HUES48 (cell line): ENCODE results near the gene TMEM45B.
"Not testable (repeated sequence)": the region's sequence is repeated elsewhere in the genome, so short reads cannot be mapped to it uniquely, and the experiment has no call there.

Experiments used
- H3K27ac ChIP-seq: one replicate; pipeline ENCODE4 v1.7.0; 2013; ENCODE audit warnings: low read depth, low read length, inconsistent platforms
- H3K27me3 ChIP-seq: 2 replicates; pipeline ENCODE4 v1.6.1; 2013; ENCODE audit warnings: mild to moderate bottlenecking, low read length; ENCODE audit not compliant: control insufficient read depth, insufficient read depth
- H3K36me3 ChIP-seq: 2 replicates; pipeline ENCODE4 v1.6.1; 2013; ENCODE audit warnings: low read length; ENCODE audit not compliant: control insufficient read depth, insufficient read depth
- H3K4me1 ChIP-seq: 2 replicates; pipeline ENCODE4 v1.6.1; 2013; ENCODE audit warnings: mild to moderate bottlenecking, low read length; ENCODE audit not compliant: control insufficient read depth, insufficient read depth
- H3K4me3 ChIP-seq: 2 replicates; pipeline ENCODE4 v1.5.1; 2013; ENCODE audit warnings: mild to moderate bottlenecking, low read depth, low read length
- H3K9ac ChIP-seq: 2 replicates; pipeline ENCODE4 v1.6.1; 2013; ENCODE audit warnings: mild to moderate bottlenecking, low read depth, low read length, moderate library complexity
- H3K9me3 ChIP-seq: 2 replicates; pipeline ENCODE4 v1.6.1; 2013; ENCODE audit warnings: low read length; ENCODE audit not compliant: control insufficient read depth, insufficient read depth

TMEM45B gene

DNA sequence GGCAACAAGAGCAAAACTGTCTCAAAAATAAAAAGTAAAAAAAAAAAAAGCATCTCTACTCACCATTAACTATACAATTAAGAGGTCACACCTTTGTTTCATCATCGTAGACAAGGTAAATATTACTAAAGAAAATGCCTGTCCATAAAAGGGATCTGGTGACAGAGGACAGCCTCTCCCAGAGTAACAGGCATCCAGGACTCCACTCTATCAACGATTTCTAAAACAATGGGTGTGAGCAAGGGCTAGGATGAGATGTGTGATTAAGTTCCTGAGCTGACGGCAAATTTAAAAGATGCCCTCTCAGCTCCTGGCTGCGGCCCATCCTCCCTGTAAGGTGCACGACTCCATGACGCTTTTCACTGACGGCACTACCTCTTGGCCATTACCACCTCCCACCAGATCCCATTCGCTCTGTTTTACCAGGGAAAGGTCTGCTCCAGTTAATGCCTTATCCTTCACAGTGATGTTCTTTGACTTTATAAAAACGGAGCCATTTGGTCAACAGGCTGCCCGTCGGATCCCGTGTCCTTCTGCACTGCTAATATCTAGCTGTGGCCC, 2.3 kb upstream of the TMEM45B start:
- peaks cover 47% of the 10 kb centered on the region for H3K27me3 ChIP-seq
- H3K36me3 ChIP-seq = no peaks in the 10 kb centered on the region
- no peaks in the 10 kb centered on the region for H3K4me1 ChIP-seq
- no peak overlapping the region for H3K4me3 ChIP-seq
- H3K9me3 ChIP-seq = 0 out of 2 replicates have a peak, but pooled peaks cover 3% of the 10 kb centered on the region
- no peak overlapping the region for H3K27ac ChIP-seq
- H3K9ac ChIP-seq = no peak overlapping the region

DNA sequence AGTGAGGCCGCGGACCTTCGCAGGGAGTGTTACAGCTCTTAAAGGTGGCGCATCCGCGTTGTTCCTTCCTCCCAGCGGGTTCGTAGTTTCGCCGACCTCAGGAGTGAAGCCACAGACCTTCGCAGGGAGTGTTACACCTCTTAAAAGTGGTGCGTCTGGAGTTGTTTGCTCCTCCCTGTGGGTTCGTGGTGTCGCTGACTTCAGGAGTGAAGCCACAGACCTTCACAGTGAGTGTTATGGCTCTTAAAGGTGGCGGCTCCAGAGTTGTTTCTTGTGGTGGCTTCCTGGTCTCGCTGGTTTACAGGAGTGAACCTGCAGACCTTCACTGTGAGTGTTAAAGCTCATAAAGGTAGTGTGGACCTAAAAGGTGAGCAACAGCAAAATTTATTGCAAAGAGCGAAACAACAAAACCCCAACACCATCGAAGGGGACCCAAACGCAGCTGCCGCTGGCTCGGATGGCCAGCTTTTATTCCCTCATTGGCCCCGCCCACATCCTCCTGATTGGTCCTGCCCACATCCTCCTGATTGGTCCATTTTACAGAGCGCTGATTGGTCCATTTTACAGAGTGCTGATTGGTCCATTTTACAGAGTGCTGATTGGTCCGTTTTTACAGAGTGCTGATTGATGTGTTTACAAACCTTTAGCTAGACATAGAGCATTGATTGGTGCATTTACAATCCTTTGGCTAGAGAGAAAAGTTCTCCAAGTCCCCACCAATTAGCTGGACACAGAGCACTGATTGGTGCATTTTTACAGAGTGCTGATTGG, 1.2 kb upstream of the TMEM45B start:
- H3K9ac ChIP-seq = no peak overlapping the region
- H3K27me3 ChIP-seq = peaks cover 47% of the 10 kb centered on the region
- no peak overlapping the region for H3K4me3 ChIP-seq
- H3K9me3 ChIP-seq = 0 out of 2 replicates have a peak, but pooled peaks cover 3% of the 10 kb centered on the region
- no peaks in the 10 kb centered on the region for H3K4me1 ChIP-seq
- no peak overlapping the region for H3K27ac ChIP-seq
- no peaks in the 10 kb centered on the region for H3K36me3 ChIP-seq

DNA sequence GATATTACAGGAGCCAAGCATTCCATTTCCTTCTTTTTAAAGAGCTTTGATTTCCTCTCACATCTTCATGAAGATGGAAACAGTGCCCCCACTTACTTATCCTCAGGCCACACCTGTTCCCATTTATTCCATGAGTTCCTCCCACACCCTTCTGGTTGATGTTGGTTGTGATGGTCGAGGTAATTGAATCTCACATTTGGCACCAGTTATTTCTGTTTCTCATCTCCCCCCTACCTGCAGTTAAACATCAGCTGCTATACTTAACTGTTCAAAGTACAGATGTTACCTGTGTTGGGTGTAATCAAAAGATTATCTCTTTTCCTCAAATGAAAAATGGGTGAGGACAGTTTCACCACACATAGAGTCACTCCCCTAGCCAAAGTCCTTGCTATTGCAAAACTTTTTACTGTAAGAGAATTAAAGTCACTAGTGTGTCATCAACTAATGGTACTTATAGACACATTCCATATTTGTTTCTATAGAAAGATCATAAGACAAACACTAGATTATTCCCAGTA, 1.9 kb downstream of the TMEM45B start:
- Histone ChIP-seq H3K27me3 (peaks cover 47% of the 10 kb centered on the region), H3K27ac (no peak overlapping the region), H3K9ac (no peak overlapping the region), H3K4me1 (no peaks in the 10 kb centered on the region), H3K36me3 (no peaks in the 10 kb centered on the region), H3K9me3 (0 out of 2 replicates have a peak, but pooled peaks cover 3% of the 10 kb centered on the region), H3K4me3 (no peak overlapping the region)

DNA sequence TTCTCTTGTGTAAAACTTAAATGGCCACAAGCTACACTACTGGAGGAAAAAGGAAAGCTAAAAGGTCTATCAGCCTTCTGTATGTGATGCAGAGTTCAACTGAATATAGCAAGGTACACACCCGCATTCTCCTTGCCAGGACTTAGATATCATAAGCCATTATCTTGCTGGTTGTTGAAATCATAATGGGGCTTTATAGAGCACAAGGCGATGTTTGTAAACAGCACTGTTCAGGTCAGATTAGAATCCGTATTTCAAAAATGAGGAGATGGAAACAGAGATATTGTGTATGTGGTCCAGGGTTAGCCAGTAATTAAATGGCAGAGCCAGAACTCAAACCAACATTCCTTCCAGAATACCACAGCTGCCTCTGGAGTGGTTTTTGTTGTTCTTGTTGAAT, 2.6 kb downstream of the TMEM45B start:
- peaks cover 46% of the 10 kb centered on the region for H3K27me3 ChIP-seq
- not testable (repeated sequence) for H3K36me3 ChIP-seq, H3K4me1 ChIP-seq, H3K4me3 ChIP-seq, H3K27ac ChIP-seq, H3K9ac ChIP-seq, H3K9me3 ChIP-seq

DNA sequence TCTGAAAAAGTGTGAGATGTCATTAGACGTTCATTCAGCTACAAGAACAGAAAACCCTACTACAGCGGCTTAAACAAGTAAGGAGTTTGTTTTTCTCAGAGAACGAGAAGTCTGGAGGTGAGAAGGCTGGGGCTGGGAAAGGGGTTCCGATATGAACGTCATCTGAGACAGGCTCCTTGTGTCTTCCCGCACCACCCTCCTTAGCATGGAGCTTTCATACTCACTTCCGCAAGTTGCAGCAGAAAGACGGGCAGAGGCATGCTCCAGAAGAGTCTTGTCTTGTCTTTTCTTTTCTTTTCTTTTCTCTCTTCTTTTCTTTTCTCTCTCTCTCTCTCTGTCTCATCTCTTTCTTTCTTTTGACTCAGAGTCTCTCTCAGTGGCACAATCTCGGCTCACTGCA, 3.6 kb downstream of the TMEM45B start:
- Histone ChIP-seq H3K4me1 (no peaks in the 10 kb centered on the region), H3K9me3 (0 out of 2 replicates have a peak, but pooled peaks cover 3% of the 10 kb centered on the region), H3K36me3 (no peaks in the 10 kb centered on the region), H3K4me3 (no peak overlapping the region), H3K27me3 (peaks cover 36% of the 10 kb centered on the region), H3K27ac (no peak overlapping the region), H3K9ac (no peak overlapping the region)

DNA sequence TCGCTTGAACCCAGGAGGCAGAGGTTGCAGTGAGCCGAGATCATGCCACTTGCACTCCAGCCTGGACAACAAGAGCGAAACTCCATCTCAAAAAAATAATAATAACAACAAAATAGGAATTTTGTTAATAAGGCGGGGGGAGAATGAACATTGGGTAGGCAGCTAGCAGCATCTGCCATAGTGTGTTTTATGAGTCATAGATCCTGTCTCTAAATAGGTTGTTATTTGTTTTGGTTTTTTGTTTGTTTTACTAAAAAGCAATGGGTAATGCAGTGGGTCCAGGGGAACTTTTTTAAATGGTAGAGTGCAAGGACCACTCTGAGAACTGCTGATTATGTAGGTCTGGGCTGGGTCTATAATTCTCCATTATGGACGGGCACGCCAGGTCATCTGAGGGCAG, 4.6 kb downstream of the TMEM45B start:
- peaks cover 26% of the 10 kb centered on the region for H3K27me3 ChIP-seq
- not testable (repeated sequence) for H3K36me3 ChIP-seq, H3K27ac ChIP-seq, H3K4me3 ChIP-seq, H3K9ac ChIP-seq, H3K4me1 ChIP-seq, H3K9me3 ChIP-seq

DNA sequence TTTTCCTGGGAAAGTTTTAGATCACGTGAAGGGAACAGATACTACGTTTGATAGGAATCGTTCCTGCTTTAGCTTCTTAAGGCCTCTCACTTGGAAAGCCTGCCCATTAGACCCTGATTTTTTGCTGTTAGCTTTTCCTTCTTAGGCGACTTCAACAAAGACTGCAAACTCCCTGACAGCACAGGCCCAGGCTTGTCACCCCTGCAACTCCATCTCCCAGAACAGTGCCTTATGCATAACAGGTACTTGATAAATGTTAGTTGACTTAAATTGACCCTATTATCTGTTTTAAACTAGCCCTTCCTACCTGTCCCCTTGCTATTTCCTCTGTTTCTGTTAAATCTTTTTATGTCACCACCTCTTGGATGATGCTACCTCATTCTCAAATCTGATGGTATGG, 7.6 kb downstream of the TMEM45B start:
- not testable (repeated sequence) for H3K9ac ChIP-seq, H3K27me3 ChIP-seq, H3K4me1 ChIP-seq, H3K9me3 ChIP-seq, H3K27ac ChIP-seq, H3K4me3 ChIP-seq, H3K36me3 ChIP-seq

DNA sequence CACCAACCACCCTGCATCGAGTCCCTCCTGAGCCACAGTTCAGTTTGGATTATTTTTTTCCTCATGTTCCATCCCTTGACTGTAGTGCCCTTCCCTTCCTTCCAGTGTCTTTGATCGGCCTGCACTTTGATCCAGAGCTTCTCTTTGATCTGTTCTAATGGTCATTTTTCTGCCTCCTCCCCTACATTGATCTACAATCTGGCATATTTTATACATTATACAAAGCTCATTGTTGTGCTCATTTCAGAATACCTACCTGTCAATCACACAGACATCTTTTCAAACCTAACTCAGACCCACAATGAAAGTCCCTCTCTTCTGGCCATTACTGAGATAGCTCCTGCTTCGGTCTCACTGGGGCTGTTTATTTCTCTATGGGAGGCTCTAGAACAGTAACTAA, 8.2 kb downstream of the TMEM45B start:
- H3K27ac ChIP-seq, H3K4me3 ChIP-seq: not testable (repeated sequence)

DNA sequence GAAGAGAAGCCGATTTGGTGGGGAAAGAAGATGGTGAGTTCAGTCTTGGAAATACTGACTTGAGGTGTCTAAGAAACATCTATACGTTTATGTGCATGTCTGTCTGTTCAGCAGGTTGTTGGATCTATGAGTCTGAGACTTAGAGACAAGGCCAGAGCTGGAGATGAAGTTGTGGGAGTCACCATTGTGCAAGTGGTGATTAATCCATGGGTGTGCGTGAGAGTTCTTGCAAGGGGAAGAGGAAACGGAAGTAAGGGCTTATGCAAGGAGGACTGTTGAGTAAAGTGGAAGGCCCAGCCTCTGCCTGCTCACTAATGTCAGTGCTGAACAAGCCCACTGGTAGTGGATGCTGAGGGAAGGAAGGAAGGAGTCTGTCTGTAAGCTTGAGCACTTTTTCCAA, 9.7 kb downstream of the TMEM45B start:
- Histone ChIP-seq H3K27me3 (no peaks in the 10 kb centered on the region), H3K9ac (no peak overlapping the region), H3K4me3 (no peak overlapping the region), H3K4me1 (no peaks in the 10 kb centered on the region), H3K27ac (no peak overlapping the region), H3K36me3 (no peaks in the 10 kb centered on the region), H3K9me3 (no peaks in the 10 kb centered on the region)

More for the DNA sequence above, 8.2 kb downstream of the TMEM45B start:
- H3K9me3 ChIP-seq, H3K4me1 ChIP-seq, H3K9ac ChIP-seq, H3K36me3 ChIP-seq, H3K27me3 ChIP-seq: not testable (repeated sequence)

DNA sequence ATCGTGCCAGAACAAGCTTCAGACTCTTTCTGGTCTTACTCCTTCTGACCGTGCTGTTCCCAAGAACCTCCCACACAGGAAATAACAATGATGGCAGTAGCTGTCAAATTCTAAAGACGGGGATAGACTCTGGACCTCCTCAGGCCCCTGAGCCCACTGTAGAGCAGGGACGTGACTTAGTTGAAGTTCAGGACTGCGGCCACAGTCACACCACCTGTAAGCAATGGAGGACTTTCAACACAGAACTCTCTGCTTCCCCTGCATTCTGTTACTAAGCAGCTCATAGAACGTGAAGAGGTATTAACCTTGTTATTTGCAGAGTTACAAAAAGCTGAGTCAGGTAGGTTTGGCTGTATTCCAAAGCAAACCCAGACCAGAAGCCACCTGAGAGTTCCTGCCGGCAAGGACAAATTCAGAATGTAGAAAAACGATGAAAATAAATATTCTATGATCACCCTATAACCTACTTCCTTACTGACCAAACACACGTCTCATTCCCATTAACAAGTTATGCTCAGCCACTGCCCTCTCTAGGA, 12.7 kb downstream of the TMEM45B start:
- no peak overlapping the region for H3K27ac ChIP-seq
- no peaks in the 10 kb centered on the region for H3K36me3 ChIP-seq
- H3K27me3 ChIP-seq = no peaks in the 10 kb centered on the region
- no peaks in the 10 kb centered on the region for H3K4me1 ChIP-seq
- no peaks in the 10 kb centered on the region for H3K9me3 ChIP-seq
- H3K4me3 ChIP-seq = no peak overlapping the region
- no peak overlapping the region for H3K9ac ChIP-seq

DNA sequence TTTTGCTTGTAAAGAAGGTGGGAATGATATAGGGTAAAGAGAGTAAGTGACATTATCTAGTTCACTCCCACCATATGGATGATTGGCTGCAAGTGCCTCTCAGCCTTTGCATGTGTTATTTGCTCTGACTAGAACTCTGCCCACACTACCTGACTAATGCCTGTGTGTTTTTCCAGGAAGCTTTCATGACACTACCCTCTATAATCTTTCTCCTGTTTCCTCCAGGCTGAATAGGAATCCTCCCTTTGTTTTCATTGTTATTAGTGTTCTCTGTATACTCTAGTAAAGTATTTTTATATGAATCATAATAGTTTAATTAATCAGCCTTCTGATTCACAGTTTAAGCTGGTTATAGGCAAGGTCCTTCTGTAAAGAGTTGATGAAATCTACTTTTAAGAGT, 13.8 kb downstream of the TMEM45B start:
- H3K27ac ChIP-seq, H3K4me3 ChIP-seq: not testable (repeated sequence)

More for the DNA sequence above, 13.8 kb downstream of the TMEM45B start:
- H3K9me3 ChIP-seq, H3K36me3 ChIP-seq, H3K4me1 ChIP-seq, H3K9ac ChIP-seq, H3K27me3 ChIP-seq: not testable (repeated sequence)
